ENCODE measurements around the gene SERTM2. TPM values are rescaled to one million over a fixed set of nuclear protein-coding genes. Genes with fewer than 3 reads are reported as not detected.

SERTM2 gene
- total and polyA plus RNA-seq, 2 experiments from 2014 or later, result 0.27 to 0.59 TPM

- DNase-seq (ENCODE audit: low spot score) (no peak), ATAC-seq (no peak)
- Mint-ChIP-seq H3K27me3 (ENCODE audit: insufficient read depth, low read depth, poor library complexity) (no peaks in the 10 kb centered on the region), H3K4me1 (peaks cover 7% of the 10 kb centered on the region; the same call in 2 of the 3 replicates), H3K27ac (no peak overlapping the region), H3K36me3 (ENCODE audit: low read depth) (no peaks in the 10 kb centered on the region), H3K9me3 (no peaks in the 10 kb centered on the region), H3K4me3 (no peak overlapping the region)
- Histone ChIP-seq H3K9me2 (ENCODE audit: insufficient read depth) (no peaks in the 10 kb centered on the region), H2AFZ (no peak overlapping the region), H4K20me1 (replicated peaks; ENCODE audit: insufficient read depth) (no peaks in the 10 kb centered on the region), H3K4me2 (no peak overlapping the region), H3F3A (replicated peaks; ENCODE audit: low read depth) (no peaks in the 10 kb centered on the region), H3K79me2 (replicated peaks; ENCODE audit: insufficient read depth) (no peaks in the 10 kb centered on the region), H3K4me3 (no peak overlapping the region), H3K27ac (ENCODE audit: low read depth) (no peak overlapping the region), H3K27me3 (ENCODE audit: insufficient read depth) (no peaks in the 10 kb centered on the region), H3K4me1 (ENCODE audit: insufficient read depth) (peaks cover 11% of the 10 kb centered on the region), H3K36me3 (ENCODE audit: insufficient read depth) (no peaks in the 10 kb centered on the region)
- TF ChIP-seq CREB1 (CRISPR knock-in tag; IDR thresholded peaks at IDR 0.05; ENCODE audit: low read depth), result no peak
- no peak for TF ChIP-seq REST (IDR thresholded peaks at IDR 0.05; ENCODE audit: unreplicated experiment)
- no peak for TF ChIP-seq CTCF (conservative IDR thresholded peaks at IDR 0.05; ENCODE audit: low read depth in 2 of 2)
- no peak for TF ChIP-seq NANOG (IDR thresholded peaks at IDR 0.05; ENCODE audit: borderline replicate concordance)
- TF ChIP-seq EZH2phosphoT487 (IDR thresholded peaks at IDR 0.05; ENCODE audit: unreplicated experiment), result no peak
- TF ChIP-seq ZNF331 (CRISPR knock-in tag; IDR thresholded peaks at IDR 0.05; ENCODE audit: low read depth), result no peak
- TF ChIP-seq POLR2AphosphoS5 (IDR thresholded peaks at IDR 0.05; ENCODE audit: low read depth), result no peak
- no peak for TF ChIP-seq STAT1 (IDR thresholded peaks at IDR 0.05; ENCODE audit: unreplicated experiment)
- no peak for TF ChIP-seq EZH2 (IDR thresholded peaks at IDR 0.05; ENCODE audit: low read depth, unreplicated experiment)
- TF ChIP-seq ZNF462 (CRISPR knock-in tag; IDR thresholded peaks at IDR 0.05), result no peak
- no peak for TF ChIP-seq JUNB (IDR thresholded peaks at IDR 0.05; ENCODE audit: unreplicated experiment)
- TF ChIP-seq ZNF114 (CRISPR knock-in tag; IDR thresholded peaks at IDR 0.05), result no peak
- no peak for TF ChIP-seq ETS1 (IDR thresholded peaks at IDR 0.05)
Measured at GRCh38 chrX:111506826-111507225, 4.6 kb upstream of the SERTM2 start.

Data from GM23338 (cell line).